ENCODE data around the gene GM2A.

DNA sequence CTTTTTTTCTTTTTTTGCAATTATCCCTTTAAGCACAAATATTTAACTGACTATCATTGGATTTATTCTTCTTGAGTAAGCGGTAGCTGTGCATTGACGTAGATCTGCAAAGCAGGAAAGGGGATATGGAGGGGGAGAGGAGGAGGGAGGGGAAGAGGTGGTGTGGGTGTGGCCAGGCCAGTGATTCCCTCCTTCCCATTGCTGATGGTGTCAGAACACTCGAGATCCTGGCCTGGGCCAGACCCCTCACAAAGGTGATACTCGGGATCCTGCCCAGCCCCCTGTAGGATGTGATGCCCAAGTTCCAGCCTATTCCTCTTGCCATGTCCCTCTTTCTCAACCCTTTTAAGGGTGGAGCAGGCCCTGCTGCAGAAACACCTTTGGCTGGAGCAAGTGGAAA lies 40.6 kb downstream of the GM2A start:
- no peak for TF ChIP-seq CTCF (IDR thresholded peaks at IDR 0.05)
- no peak for TF ChIP-seq POLR2A (IDR thresholded peaks at IDR 0.05)

All from esophagus squamous epithelium (tissue), 4 donors.